ENCODE measurements around the gene CD247.

The CD247 gene

DNA sequence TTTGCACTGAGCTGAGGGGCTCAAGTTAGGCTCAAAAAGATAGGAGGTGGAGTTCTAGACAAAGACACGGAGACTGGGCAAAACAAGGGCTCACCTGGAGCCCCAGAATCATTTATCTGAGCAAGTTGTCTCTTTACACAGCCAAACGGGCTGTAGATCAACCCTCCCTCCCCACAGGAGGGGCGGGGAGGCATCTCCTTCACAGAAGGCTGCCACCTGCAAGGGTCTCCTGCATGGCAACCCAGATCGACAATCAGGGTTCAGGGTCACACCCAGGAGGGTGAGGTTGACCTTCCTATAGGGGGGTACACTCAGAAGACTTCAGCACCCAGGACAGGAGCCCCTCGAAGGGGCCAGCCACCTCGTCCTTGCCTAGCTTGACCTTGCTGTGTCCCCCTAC lies 84.0 kb downstream of the CD247 start:
- no peak for DNase-seq

DNA sequence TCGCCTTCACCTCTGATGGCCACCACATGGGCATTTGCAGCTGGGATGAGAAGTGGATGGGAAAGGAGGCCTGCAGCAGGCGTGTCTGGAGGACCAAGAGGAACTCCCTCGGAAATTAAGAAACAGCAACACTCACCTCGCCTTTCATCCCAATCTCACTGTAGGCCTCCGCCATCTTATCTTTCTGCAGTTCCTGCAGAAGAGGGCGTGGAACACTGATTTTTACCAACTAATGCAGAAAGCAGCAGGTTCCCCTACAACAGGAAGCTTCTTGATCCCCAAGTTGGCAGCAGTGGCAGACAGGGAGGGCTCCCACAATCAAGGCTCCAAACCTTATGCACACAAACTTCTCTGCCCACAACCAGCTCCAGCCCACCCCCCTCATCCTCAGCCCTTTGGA lies 84.4 kb downstream of the CD247 start:
- no peak for DNase-seq

DNA sequence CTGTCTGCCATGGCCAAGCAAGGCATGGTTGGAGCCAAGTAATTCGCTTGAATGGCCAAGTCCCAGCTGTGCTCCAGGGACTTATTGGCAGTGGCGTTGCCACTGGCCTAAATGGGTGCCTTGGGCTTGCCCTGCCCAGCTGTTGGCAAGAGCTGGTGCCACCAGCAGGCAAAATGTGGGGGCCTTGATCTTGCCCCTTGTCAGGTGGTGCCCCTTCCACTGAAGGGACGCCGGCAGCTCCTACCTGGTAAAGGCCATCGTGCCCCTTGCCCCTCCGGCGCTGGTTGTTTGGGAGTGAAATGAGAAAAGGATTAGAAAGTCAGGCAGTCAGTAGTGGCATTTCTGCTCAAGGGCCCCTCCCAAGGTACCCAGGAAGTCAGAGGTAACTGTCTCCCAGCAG lies 85.5 kb downstream of the CD247 start:
- DNase-seq = no peak

DNA sequence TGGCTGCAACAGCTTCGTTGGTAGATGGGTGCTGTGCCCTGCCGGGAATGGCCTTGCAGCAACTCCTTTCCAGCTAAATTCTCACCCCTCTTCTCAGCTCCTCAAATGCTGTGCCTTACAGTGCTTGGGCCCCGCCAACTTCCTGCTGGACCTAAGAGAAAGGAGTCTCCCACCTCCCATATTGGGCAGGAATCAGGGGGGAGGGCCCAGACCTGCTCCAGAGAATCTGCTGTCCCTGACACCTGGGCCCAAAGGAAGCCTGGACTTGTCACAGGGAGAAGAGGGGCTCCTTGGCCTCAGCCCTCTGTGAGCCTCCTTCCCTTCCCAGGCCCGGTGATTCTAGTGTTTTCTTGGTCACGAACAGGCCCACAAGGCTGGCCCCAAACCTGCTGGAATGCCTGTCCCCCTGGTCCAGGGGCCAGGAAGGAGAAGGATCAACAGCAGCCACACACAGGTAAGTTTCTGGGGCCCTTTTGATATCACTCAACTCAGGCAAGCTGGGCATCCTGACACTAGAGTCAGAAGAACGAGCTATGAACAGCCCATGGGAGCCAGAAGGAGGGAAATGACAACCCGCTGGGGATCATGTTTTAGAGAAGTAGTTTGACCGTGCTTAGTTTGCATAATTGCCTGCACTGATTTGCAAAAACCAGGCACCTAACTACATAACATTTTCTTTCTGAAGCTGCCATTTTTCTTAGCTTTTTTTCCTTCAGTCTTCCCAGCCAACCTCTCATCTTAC lies 86.2 kb downstream of the CD247 start:
- DNase-seq = no peak

DNA sequence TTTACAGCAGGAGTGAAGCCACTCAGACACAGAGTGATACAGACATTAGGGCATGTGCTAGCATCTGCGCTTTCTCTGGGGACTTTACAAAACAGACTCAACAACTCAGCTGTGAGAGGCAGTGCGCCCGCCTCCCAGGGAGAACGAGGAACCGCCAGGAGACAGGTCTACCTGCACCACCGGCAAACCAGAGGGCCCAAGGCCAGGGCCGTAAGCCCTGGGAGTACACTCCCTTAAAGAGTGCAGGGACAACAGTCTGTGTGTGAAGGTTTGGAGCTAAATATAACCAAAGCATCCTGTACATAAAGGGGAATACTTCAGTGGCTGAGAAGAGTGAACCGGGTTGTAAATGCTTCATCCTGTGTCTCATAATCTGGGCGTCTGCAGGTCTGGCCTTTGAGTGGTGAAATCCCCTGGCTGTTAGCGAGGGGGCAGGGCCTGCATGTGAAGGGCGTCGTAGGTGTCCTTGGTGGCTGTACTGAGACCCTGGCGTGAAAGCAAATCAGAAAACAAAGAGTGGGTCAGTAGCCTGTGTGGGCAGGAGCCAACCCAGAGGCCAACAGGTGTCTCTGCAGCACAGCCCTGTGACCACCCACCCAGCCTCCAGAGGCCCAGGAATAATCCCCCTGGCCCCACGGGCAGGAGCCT lies 86.9 kb downstream of the CD247 start:
- DNase-seq = no peak

DNA sequence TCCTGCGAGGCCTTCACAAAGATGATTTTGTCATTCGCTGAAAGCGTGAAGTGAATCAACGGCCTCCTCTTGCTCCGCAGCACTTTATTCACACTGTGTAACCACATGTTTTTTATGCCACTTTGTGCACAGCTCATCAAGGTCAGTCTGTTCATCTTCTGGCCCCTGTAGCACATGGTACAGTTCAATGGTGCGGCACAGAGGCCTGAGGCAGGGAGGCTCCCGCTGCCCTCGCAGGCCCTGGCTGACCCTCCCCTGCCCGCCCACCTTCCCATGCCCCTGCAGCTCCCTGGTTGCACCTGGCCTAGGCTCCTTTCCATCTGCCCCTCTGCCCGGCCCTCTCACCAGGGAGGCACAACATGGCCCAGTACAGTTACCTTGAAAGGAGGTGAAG lies 87.5 kb downstream of the CD247 start:
- DNase-seq = no peak

DNA sequence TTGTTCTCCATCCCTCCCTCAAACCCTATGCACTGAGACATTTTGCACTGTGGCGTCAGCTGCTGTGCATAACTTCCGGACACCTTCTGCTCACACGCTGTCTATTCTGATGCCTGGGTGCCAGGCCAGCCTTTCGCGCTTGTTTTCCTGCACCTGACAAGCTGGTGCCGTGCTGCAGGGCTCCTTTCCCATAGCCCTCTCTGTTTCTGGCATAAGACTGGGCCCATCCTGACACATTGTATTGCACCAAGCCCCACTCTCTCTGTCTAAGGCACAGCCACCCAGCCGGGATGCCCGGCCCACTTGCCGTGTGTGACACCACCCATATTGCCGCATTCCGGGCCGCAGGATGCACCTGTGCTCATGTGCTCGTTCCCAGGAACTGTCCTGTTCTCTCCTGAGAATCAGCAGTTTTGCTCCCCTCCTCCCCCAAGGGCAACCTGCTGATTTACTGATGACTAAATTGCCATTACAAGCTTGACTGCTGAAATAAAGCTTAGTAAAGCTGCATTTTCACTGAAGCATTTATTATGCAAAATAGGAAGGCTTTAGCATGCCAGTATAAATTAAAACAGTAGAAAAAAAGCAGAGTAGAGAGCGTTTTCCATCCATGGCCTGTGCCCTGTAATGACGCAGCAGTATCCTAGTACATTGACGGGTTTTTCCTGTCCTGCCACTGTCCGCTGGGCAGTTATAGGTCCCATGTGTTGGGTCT lies 88.0 kb downstream of the CD247 start:
- no peak for DNase-seq

DNA sequence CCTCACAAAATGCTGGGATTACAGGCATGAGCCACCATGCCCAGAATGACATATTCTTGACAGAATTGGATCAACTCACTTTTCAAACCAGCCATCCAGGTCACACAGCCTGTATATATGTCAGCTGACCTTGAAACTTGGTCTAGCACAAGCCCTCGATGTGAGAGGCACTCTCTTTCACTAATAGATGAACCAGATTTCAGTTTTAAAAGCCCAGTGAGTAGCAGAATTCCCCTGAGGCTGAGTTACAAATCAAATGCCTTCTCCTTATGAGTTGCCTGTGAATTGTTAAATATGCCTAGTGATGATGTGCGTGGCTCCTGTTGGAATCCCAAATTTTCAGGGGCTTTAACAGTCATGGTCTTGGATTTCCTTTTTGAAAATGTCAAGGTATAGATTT lies 88.7 kb downstream of the CD247 start:
- no peak for DNase-seq

DNA sequence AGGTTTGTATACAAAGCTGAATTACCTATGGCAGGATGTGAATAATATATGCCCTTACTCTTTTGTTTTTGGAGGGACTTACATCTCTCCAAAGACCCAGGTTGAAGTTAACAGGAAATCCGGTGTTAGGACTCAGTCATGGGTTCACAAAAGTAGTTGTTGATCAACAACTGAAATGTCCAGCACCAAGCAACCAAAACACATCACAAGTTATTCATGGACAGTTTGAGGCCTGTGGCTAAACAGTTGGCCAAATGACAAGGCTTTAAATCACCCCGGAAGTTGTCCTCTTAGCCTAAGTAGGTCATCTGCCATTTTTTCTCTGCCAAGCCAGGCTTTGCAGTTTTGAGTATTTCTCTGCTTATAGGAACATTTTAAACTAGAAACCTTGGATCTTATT lies 89.9 kb downstream of the CD247 start:
- no peak for DNase-seq

DNA sequence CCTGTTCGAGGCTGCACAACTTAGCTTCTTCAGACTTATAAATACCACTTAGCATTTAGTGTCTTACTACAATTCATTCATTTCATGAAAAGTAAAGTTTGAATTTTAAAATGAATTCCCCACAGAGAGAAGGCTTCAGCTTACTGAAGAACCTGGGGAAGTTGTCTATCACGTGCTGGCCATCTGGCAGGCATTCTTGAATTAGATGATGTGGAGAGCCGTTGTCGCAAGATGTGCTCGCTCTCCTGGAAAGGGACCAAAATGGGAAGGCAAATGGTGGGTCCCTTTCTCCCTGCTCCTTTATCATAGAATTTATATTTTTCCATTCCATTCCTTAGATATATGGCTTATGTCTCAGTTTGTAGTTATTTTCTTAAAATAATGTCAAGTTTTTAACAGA lies 90.5 kb downstream of the CD247 start:
- no peak for DNase-seq

DNA sequence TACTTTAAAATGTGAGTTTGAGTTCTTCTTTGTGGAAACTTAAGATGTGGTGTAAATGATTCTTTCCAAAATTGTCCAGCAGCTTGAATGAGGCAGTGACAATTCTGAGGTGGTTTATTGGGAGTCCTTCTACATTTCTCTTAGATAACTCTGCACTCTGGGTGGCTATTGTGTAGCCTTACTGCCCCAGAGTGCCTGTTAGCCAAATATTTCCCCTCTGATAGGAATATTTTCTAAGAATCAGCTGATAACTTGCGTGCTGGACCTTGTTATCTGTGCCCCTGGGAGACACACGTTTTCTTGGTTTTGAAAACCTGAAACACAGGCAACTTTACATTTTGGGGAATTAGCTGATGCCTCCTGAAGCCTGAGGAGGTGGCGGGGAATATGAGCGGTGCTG lies 91.6 kb downstream of the CD247 start:
- no peak for DNase-seq

DNA sequence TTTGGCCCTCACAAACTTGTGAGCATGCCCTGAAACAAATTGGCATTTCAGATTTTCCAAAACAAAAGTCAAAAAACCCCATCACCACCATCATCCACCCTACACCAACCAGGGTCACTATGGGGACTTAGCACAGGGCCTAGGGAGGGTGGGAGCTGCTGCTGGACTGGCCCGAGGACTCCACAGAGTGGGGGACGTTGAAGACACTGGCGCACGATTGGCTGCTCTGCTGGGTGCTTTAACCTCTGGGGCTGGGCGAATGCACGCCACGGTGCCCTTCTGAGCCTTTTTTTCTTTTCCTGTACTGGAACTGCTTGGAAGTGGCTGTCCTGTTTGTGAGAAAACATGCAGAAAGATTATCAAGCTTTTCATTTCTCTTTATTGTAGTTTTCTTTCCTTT lies 92.8 kb downstream of the CD247 start:
- no peak for DNase-seq

DNA sequence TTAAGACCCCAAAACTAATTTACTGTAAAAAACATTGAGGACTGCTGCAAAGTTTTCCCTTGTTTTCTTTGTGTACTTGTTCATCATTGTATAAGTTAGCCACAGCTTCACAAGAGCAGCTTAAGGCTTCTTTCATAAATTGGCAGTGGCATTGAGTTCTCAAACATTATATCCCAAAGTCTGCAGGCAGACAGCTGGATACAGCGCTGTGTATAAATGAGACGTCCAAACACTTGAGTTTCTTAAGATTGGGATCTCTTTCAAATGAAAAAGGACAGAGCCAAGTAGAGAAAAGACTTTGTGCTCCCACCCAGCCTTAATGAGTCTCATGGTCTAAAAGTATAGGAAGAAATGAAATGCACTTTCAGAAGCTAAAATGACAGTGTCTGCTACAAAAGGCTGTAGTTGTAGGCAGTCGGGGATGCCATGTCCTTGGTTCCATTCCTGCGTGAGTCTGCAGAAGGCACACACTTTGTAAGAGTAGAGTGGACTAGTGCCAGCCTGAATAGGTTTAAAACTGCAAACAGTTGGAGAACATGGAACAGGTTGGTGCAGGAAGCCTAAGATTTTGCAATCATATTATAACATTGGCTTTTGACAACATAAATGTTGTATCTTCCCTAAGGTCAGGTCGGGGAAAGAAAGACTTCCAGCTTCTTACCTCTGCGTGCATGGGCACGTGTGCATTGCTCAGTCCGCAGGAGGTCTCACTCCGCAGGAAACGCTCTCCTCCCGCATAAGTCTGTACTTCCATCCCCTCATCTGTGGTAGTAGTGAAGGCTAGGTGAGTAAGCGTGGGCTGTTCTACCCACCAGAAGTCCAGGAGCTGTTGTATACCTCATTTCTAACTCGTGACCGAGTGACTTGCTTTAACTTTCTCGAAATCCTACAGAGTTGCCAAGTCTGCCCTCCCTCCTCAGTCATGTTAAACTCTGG lies 94.4 kb downstream of the CD247 start:
- DNase-seq = no peak

DNA sequence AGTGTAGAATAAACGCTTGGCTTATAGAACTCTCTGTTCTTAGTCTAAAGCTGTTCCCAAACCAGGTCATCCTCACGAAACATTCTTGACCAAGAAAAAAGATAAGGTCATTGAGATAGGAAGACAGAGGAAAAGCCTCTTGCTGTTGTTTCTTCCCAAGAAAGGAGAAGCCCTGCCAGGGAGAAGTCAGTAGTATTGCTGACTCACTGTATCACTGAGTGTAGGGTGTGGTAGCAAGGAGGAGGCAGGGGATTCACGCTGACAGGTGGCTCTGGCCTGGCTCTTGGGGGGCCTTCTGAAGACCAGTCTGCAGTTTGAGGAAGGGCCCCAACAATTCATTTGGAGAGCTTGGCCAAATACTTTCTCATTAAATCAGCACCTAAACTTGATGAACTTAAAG lies 97.8 kb downstream of the CD247 start:
- DNase-seq = no peak

DNA sequence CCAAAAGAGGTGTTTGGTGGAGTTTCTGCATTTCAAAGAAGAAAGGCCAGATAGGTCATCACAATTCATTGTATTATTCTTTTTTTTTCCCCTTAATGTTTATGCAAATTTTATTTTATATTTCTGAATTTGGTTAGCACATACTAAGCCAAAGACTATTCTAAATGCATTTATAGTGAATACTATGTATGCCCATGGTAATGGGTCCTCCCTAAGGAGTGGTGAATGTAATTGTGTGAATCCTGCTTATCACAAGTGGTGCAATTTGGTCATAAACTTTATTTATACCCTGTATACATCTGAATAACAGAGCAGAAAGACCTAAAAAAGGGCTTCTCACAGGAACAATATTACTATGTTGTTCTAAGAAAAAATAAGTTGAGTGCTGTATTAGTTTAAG lies 99.1 kb downstream of the CD247 start:
- DNase-seq = no peak

DNA sequence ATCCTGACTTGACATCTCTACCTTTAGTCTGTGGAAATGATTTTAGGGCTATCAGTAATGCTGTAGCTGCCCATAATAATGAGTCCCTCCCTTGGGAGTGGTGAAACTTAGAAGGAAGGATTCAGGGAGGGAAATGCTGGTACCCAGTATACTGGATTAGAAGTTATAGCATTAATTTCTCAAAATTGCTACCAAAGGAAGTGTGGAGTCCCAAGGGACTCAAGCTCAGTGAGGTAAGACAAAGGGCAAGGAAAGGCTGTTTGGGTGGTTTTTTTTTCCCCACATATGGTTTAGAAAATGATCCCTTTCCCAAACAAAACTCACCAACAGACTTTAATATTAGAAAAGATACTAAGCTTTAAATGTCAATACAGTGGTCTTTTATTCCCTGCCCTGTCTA lies 99.9 kb downstream of the CD247 start:
- DNase-seq = no peak

DNA sequence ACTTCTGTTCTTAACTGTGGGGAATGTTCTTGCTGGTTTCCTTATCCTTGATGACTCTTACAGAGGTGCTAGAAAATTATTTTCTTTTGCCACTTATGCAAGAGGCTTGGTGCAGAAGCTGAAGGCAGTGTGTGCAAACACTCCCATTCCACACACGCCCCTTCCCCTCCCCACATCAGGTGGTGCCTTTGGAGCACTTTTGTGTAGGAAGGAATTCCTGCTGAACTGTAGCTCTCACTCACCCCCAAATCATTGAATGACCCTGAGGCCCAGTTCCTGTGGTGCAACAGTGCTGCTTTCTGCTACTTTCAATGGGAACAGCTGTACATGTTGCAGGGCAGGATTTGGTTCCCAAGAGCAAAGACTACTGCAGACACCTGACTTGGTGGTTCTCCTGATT lies 101.8 kb downstream of the CD247 start:
- DNase-seq = no peak

DNA sequence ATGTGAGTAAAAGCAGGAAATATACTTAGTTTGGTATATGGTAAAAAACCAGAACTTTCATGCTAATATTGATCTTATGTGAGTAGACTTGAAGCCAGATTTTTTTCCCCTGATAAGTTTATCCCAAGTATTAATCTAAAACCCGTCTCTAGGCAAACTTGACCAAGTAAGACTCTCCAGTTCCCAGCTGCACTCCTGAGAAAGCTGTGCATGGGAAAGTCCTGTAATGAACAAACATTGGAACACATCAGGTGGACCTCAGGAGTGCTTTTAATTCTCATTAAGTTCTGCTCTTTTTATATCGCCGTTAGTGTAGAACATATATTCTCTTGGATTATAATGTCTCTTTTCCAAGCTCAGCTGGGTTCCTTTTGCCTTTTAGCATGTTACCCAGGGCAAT lies 105.0 kb downstream of the CD247 start:
- DNase-seq = no peak

DNA sequence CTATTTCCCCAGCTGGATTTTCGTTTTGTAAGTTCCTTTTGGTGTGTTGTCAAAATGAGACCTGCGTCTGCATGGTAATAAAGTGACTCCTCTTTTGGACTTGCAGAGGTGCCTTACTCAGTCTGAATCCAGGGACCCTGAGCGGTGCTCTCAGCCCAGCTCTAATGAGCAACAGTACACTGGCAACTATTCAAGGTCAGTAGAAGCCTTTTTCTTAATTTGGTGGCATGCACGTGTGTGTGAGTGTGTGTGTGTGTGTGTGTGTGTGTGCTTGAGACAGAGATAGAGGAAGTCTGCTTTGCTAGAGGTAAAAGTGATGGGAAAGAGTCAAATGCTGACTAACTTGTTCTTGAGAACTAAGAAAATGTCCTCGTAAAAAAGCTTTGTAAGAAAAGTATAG lies 105.4 kb downstream of the CD247 start:
- no peak for DNase-seq

DNA sequence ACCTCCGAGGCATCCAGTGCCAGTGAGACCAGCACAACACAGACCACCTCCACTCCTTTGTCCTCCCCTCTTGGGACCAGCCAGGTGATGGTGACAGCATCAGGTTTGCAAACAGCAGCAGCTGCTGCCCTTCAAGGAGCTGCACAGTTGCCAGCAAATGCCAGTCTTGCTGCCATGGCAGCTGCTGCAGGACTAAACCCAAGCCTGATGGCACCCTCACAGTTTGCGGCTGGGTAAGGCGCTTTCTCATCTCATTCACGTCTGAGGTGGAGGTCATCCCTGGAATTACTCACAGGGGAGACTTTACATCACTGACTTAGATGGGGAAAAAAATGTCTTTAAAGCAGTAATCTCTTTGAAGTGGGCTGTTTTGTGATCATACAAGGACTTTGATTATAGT lies 106.3 kb downstream of the CD247 start:
- no peak for DNase-seq

DNA sequence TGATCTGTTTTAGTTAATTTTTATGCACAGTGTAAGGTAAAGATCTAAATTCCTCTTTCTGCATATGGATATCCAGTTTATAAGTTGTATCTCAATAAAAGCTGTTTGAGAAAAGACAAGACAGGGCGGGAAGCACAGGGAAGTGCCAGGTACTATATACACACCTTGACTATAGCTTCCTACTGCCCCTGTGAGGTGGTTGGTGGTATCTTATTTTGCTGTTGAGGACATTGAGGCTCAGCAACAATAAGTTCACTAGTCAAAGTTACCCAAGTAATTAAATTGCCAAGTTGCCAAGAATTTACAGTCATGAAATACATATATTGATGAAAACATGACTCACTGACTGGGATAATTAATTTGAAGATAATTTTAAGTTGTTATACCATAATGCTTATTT lies 109.1 kb downstream of the CD247 start:
- DNase-seq = no peak

DNA sequence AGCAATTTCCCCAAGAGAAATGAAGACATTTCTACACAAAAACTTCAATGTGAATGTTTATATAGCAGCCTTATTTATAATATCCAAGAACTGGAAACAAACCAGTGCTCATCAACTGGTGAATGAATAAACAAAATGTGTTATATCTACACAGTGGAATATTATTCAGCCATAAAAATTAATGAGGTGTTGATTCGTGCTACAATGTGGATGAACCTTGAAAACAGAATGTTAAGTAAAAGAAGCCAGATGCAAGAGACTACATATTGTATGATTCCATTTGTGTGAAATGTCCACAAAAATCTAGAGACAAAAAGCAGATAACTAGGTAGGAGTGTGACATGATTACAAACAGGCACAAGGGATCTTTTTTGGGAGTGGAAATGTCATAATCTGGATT lies 110.0 kb downstream of the CD247 start:
- DNase-seq = no peak

DNA sequence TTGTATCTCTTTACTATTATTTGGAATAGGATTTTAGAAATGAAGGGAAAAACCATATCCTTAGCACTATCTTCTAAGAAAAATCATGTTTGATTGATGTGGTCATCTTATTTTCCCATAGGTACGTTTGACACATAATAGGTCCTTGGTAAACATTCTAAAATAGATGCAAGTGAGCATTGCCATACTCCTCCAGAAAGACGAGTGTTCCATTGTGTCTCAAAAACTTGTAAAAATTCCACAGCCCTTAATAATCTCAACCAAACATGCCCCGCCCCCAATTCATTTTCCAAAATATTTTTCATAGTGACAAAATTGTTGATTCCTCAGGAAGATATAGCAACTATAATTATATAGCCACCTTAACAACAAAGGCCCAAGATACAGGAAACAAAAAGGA lies 113.4 kb downstream of the CD247 start:
- DNase-seq = no peak

Data from AML-193 (cell line).